Measurements from ENCODE around the gene CFAP221.

The CFAP221 gene

GRCh38 chr2:119694845-119695521 lies 150.7 kb downstream of the CFAP221 start:
- H3K4me3 ChIP-seq (replicated peaks in 1 of 2; ENCODE audit: low read depth in 2 of 2, low read length in 2 of 2) = no peak overlapping the region
- no peak for TF ChIP-seq CTCF (IDR thresholded peaks at IDR 0.05; ENCODE audit: low read depth, low read length)
- DNase-seq (ENCODE audit: low read depth in 2 of 2) = peak; percentile 28 to 72

GRCh38 chr2:119696005-119696404 lies 151.8 kb downstream of the CFAP221 start:
- no peak overlapping the region for H3K4me3 ChIP-seq (replicated peaks in 1 of 2; ENCODE audit: low read depth in 2 of 2, low read length in 2 of 2)
- no peak for TF ChIP-seq CTCF (IDR thresholded peaks at IDR 0.05; ENCODE audit: low read depth, low read length)
- DNase-seq (ENCODE audit: low read depth in 2 of 2) = no peak

- no peak overlapping the region for H3K4me3 ChIP-seq (replicated peaks in 1 of 2; ENCODE audit: low read depth in 2 of 2, low read length in 2 of 2)
- no peak for TF ChIP-seq CTCF (IDR thresholded peaks at IDR 0.05; ENCODE audit: low read depth, low read length)
- no peak for DNase-seq (ENCODE audit: low read depth in 2 of 2)
Observed at GRCh38 chr2:119696494-119697030, 152.3 kb downstream of the CFAP221 start.

- no peak for TF ChIP-seq CTCF (IDR thresholded peaks at IDR 0.05; ENCODE audit: low read depth, low read length)
- H3K4me3 ChIP-seq (replicated peaks in 1 of 2; ENCODE audit: low read depth in 2 of 2, low read length in 2 of 2) = no peak overlapping the region
- DNase-seq (ENCODE audit: low read depth in 2 of 2) = no peak
Observed at GRCh38 chr2:119697290-119698020, 153.2 kb downstream of the CFAP221 start.

- TF ChIP-seq CTCF (IDR thresholded peaks at IDR 0.05; ENCODE audit: low read depth, low read length) = no peak
- H3K4me3 ChIP-seq (replicated peaks in 1 of 2; ENCODE audit: low read depth in 2 of 2, low read length in 2 of 2) = no peak overlapping the region
- DNase-seq (ENCODE audit: low read depth in 2 of 2) = no peak
Observed at GRCh38 chr2:119698246-119698645, 154.0 kb downstream of the CFAP221 start.

GRCh38 chr2:119699016-119699606 lies 154.9 kb downstream of the CFAP221 start:
- DNase-seq (ENCODE audit: low read depth in 2 of 2) = no peak
- H3K4me3 ChIP-seq (replicated peaks in 1 of 2; ENCODE audit: low read depth in 2 of 2, low read length in 2 of 2) = no peak overlapping the region
- TF ChIP-seq CTCF (IDR thresholded peaks at IDR 0.05; ENCODE audit: low read depth, low read length) = no peak

All from cardiac fibroblast (primary cell).